Measurements from ENCODE around the gene LTB4R.
"Not testable (repeated sequence)": the region's sequence is repeated elsewhere in the genome, so short reads cannot be mapped to it uniquely, and the experiment has no call there.

LTB4R gene

GRCh38 chr14:24325041-24325530 lies 13.8 kb downstream of the LTB4R start:
- DNase-seq = no peak

DNA sequence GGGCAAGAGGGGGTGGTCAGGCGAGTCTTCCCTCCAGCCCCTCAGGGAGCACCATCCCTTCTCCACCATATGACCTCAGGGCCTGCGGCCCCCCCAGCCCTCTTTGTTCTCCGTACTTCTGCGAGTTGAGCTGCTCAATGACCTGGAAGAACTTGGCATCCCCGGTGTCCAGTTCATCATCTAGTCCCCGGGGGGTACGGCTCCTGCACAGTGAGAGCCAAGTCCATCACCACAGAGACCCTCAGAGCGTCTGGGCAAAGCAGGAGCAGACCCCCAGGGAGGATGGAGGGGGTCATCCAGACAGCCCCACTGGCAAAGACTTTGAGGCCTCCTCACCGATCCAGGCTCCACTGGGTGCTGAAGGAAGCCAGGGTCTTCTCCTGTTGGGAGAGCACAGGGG lies 14.7 kb downstream of the LTB4R start:
- no peak for DNase-seq

- peak; percentile 70 to 78 for DNase-seq
Observed at GRCh38 chr14:24327303-24327702, 16.0 kb downstream of the LTB4R start.

- DNase-seq = not testable (repeated sequence)
Observed at GRCh38 chr14:24327914-24328313, 16.6 kb downstream of the LTB4R start.

GRCh38 chr14:24329073-24329663 lies 17.9 kb downstream of the LTB4R start:
- peak; percentile 11 to 22 for DNase-seq

- peak; percentile 88 to 94 for DNase-seq
Observed at GRCh38 chr14:24329736-24330135, 18.4 kb downstream of the LTB4R start.

GRCh38 chr14:24330973-24331674 lies 19.8 kb downstream of the LTB4R start:
- no peak for DNase-seq

DNA sequence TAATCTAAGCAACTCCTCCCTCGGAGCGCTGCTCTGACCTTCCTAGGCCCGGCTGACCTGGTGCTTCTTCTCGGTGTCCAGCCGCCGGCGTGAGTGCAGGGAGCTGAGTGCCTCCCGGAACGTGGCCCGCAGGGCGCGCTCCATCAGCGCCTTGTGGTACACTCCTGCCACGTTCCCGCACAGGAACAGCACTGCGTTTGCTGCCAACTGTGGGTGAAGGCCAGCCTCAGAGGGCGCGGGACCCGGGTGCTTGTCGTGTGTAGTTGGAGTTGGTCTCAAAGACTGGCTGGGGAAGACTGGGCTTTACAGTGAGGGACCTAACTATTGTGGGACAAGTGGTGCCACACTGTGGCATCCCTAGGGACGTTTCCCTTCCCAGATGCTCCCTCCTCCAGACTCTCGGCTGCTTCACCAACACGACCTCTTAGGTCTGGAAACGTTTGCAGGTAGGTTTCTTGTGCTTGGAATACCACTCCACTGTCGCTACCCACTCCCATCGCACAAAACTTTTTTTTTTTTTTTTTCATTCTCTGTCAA lies 20.5 kb downstream of the LTB4R start:
- peak in 1 of 2 experiments; percentile 16 for DNase-seq

- DNase-seq = peak; percentile 67 to 77
Observed at GRCh38 chr14:24332268-24332993, 21.1 kb downstream of the LTB4R start.

- no peak for DNase-seq
Observed at GRCh38 chr14:24334431-24335291, 23.4 kb downstream of the LTB4R start, which contains the start of gene ADCY4. Gene ADCY4 (minus strand): TSS chr14:24335071. CDS start chr14:24334652, 419 bp downstream.

GRCh38 chr14:24335461-24336171 lies 24.3 kb downstream of the LTB4R start:
- no peak for DNase-seq

DNA sequence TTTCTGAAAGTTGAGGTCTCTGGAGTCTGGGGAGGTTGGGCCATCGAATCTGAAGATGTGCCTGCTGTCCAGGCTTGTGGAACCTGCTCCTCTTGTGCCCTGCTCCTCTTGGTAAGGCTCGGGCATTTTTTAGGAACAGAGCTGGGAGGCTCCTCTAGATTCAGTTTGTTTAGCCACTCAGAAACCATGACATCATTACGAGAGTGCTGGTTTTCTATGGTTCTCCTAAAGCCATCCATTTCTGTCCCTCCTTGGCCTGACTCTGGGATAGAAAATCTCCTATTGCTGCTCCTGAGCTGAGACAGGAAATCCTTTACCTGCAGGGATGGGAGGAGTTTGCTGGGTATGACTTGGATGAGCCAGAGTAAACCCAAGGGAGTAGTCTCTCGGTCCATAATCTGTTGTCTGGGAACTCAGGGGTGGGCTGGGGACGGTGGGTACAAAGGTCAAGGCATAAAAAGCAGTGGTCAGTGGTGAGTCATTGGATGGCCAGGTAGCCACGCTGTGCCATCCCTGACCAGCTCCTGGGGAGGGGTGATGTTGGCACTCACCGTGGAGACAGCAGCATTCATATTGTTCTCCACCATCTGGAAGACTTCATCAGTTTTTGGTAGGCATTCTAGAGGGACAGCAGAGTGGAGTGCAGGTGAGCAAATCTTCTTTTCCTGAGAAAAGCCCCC lies 26.0 kb downstream of the LTB4R start:
- no peak for DNase-seq

DNA sequence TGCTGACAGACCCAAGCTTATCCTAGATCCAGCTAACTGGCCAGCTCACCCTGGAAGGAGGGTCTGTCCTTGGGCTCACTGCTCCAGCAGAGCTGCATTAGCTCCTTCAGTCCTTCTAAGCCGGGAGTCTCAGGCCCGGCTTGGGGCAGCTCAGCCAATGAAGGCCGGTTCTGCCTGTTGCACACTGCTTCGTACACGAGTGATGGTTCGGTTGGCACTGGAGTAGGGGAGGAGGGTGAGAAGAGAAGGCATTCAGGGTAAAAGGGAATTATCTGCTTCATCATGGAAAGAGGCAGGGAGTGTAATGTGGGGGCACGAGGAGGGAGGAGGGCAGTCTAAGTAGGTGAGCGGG lies 26.5 kb downstream of the LTB4R start:
- no peak for DNase-seq

GRCh38 chr14:24338843-24339242 lies 27.5 kb downstream of the LTB4R start:
- no peak for DNase-seq

- peak; percentile 40 to 43 for DNase-seq
Observed at GRCh38 chr14:24339284-24340151, 28.2 kb downstream of the LTB4R start, which contains the start of gene RIPK3. Gene RIPK3 (minus strand): TSS chr14:24339991. CDS start chr14:24339826, 165 bp downstream.

DNA sequence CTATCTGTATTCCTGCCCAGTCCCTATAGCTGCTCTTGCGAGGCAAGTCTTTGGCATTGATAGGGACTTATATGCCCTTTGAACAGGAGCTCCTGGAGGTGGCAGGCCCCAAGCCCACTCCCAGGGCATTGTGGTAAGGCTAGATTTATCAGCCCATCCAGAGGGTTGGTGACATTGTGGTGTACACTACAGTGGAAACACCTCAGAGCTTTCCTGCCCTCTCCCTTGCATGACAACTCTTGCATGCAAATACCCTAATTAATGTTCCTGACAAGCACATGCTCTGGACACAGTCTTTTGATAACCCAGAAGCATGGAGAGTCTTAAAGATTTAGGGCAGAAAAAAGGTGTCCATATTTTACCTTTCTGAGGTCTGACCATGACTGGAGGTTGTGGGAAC lies 29.3 kb downstream of the LTB4R start:
- no peak for DNase-seq

DNA sequence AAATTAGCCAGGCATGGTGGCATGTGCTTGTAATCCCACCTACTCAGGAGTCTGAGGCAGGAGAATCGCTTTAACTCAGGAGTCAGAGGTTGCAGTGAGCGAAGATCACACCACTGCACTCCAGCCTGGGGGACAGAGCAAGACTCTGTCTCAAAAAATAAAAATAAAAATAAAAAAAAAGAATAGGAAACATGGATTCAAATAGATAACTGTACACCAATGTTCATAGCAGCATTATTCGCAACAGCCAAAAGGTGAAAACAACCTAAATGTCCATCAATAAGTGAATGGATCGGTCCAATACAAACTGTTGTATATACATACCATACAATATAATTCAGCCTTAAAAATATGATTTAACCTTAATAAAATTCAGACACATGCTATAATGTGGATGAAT lies 31.6 kb downstream of the LTB4R start:
- no peak for DNase-seq

DNA sequence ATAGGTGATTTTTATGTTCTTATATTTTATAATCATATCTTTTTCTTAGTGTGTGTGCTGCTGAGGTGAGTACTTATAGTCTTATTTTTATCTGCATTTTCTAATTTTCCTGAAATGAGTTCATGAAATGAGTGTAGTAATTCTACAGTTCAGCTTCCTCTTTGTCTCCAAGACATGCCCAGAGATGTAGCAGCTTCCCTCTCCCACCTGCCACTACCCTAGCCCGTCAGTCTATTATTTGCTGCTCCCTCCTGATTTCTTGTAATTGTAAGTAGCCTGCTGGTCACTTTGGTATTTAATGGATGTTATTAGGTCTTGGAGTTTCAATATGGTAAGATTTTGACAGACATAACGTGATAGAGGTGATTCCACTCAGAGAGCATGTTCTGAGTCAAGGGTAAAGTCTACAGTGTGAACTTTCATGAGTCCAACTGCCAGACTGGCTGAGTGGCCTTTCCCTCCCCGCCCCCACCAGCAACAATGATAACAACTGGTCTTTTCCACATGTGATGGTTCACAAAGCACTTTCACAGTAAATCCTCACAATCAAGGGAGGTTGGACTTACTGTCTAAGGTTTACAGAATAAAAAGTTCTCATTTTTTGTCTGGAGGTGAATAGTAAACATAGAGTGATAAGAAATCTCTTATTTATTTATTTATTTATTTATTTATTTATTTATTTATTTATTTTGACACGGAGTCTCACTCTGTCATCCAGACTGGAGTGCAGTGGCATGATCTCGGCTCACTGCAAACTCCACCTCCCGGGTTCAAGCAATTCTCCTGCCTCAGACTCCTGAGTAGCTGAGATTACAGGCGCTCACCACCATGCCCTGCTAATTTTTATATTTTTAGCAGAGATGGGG lies 32.7 kb downstream of the LTB4R start:
- peak; percentile 18 to 26 for DNase-seq

DNA sequence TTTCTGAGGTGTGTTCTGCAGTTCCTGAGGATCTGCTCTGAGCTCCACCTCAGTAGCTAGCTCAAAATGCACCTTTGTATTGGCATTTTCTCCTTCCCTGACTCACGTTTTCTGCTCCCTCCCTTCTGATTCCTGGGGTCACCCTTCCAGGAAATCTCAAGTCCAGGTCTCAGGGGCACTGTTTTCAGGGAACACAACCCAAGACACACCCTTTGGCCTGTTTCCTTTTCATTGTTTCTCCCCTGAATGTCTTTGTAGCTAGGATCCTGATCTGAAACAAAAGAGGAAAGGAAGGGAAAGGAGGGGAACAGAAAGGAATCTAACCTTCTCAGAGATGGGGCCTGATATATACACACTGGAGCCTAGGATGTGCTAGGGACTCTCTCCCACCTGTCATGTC lies 35.8 kb downstream of the LTB4R start:
- no peak for DNase-seq

Data from AML-193 (cell line).